Neural cell (in vitro differentiated cells): ENCODE data around the gene ALLC.

ENCODE experiments used
- EP300 ChIP-seq: fragments of 450-650 bp; conservative IDR thresholded peaks from 2 replicates; pipeline ENCODE4 v1.6.1; 2014; ENCODE audit warnings: antibody characterized with exemption, mild to moderate bottlenecking, moderate library complexity; ENCODE audit not compliant: poor library complexity, severe bottlenecking
- EZH2 ChIP-seq: fragments of 200-600, 300-800 bp; shearing (Covaris generic), sonication (generic); IDR thresholded peaks from 2 replicates; pipeline ENCODE4 v1.6.1; 2014; ENCODE audit warnings: antibody characterized with exemption, low read length, borderline replicate concordance, mild to moderate bottlenecking; ENCODE audit not compliant: insufficient read depth, poor library complexity, severe bottlenecking
- MXI1 ChIP-seq: fragments of 450-650 bp; conservative IDR thresholded peaks from 2 replicates; pipeline ENCODE4 v1.6.1; 2014; ENCODE audit warnings: antibody characterized with exemption, mild to moderate bottlenecking; ENCODE audit not compliant: poor library complexity, severe bottlenecking
- POLR2AphosphoS5 ChIP-seq: IDR thresholded peaks from 2 replicates; pipeline ENCODE4 v1.6.1; 2012
- RAD21 ChIP-seq: fragments of 450-650 bp; conservative IDR thresholded peaks from 2 replicates; pipeline ENCODE4 v1.6.1; 2014; ENCODE audit warnings: antibody characterized with exemption, mild to moderate bottlenecking, moderate library complexity
- SMC3 ChIP-seq: fragments of 450-650 bp; conservative IDR thresholded peaks from 2 replicates; pipeline ENCODE4 v1.6.1; 2014; ENCODE audit warnings: antibody characterized with exemption, mild to moderate bottlenecking, moderate library complexity; ENCODE audit not compliant: poor library complexity
- TAF1 ChIP-seq: IDR thresholded peaks from 2 replicates; pipeline ENCODE4 v1.6.1; 2012; ENCODE audit warnings: low read depth
- TF ChIP-seq, protein P1 (sequence below): fragments of 450-650 bp; IDR thresholded peaks from 2 replicates; pipeline ENCODE4 v1.5.1; 2014; ENCODE audit warnings: antibody characterized with exemption, mild to moderate bottlenecking, moderate library complexity; ENCODE audit not compliant: poor library complexity, severe bottlenecking

DNA sequence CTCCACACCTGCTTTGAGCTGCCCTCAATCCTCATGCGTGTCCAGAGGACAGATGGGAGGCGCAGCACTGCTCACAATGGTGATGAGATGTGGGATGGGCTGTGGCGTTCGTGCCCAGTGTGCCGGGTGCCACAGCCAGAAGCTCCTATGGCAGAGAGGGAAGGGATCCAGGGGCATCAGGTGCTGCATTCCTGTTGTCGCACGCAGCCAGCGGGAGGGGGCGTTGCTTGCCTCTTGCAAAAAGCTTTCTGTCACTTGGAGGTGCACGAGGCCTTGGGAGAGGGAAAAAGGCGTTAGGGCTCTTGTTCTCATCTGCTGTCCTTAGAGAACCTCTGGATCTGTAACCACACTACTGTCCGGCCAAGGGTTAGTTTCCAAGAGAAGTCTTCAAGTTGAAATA, 29.2 kb upstream of the ALLC start:
- TF ChIP-seq, protein P1, sequence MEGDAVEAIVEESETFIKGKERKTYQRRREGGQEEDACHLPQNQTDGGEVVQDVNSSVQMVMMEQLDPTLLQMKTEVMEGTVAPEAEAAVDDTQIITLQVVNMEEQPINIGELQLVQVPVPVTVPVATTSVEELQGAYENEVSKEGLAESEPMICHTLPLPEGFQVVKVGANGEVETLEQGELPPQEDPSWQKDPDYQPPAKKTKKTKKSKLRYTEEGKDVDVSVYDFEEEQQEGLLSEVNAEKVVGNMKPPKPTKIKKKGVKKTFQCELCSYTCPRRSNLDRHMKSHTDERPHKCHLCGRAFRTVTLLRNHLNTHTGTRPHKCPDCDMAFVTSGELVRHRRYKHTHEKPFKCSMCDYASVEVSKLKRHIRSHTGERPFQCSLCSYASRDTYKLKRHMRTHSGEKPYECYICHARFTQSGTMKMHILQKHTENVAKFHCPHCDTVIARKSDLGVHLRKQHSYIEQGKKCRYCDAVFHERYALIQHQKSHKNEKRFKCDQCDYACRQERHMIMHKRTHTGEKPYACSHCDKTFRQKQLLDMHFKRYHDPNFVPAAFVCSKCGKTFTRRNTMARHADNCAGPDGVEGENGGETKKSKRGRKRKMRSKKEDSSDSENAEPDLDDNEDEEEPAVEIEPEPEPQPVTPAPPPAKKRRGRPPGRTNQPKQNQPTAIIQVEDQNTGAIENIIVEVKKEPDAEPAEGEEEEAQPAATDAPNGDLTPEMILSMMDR, result no peak
- TF ChIP-seq TAF1 (no peak), RAD21 (no peak), EZH2 (no peak), POLR2AphosphoS5 (no peak), EP300 (no peak), MXI1 (no peak), SMC3 (no peak)
